GM23338 (cell line): ENCODE measurements around the gene APBA2. TPM values are rescaled to one million over a fixed set of nuclear protein-coding genes. Genes with fewer than 3 reads are reported as not detected.

ENCODE experiments used
- ATAC-seq: fragments of 200-7000 bp; cut with Tn5 transposase; 3 replicates; pipeline ENCODE4 v1.9.1; 2020
- DNase-seq: peaks from one replicate; pipeline ENCODE4 v3.0.0-alpha.2; 2015; ENCODE audit warnings: low spot score
- H2AFZ ChIP-seq: fragments of 200-600 bp; sonication (generic); 2 replicates; pipeline ENCODE4 v1.8.0; 2016; ENCODE audit warnings: antibody characterized with exemption, mild to moderate bottlenecking, moderate library complexity
- H3F3A ChIP-seq: fragments of 200-600 bp; sonication (generic); replicated peaks from 2 replicates; pipeline ENCODE4 v1.8.0; 2017; ENCODE audit warnings: antibody characterized with exemption, mixed run types, low read depth
- H3K27ac ChIP-seq: fragments of 200-600 bp; sonication (generic); 2 replicates; pipeline ENCODE4 v1.6.1; 2016; ENCODE audit warnings: low read depth
- H3K27me3 ChIP-seq: fragments of 200-600 bp; sonication (generic); 2 replicates; pipeline ENCODE4 v1.8.0; 2016; ENCODE audit warnings: mild to moderate bottlenecking, mixed run types, moderate library complexity; ENCODE audit not compliant: insufficient read depth
- H3K36me3 ChIP-seq: fragments of 200-600 bp; sonication (generic); 2 replicates; pipeline ENCODE4 v1.8.0; 2016; ENCODE audit warnings: mild to moderate bottlenecking; ENCODE audit not compliant: insufficient read depth
- H3K4me1 ChIP-seq: fragments of 200-600 bp; sonication (generic); 2 replicates; pipeline ENCODE4 v1.8.0; 2016; ENCODE audit warnings: mild to moderate bottlenecking, moderate library complexity; ENCODE audit not compliant: insufficient read depth
- H3K4me2 ChIP-seq: fragments of 200-600 bp; sonication (generic); 2 replicates; pipeline ENCODE4 v1.7.1; 2017; ENCODE audit warnings: mixed run types
- H3K4me3 ChIP-seq: fragments of 200-600 bp; sonication (generic); 2 replicates; pipeline ENCODE4 v1.6.1; 2016; ENCODE audit warnings: mixed run types
- H3K79me2 ChIP-seq: fragments of 200-600 bp; sonication (generic); replicated peaks from 2 replicates; pipeline ENCODE4 v1.8.0; 2017; ENCODE audit warnings: mild to moderate bottlenecking; ENCODE audit not compliant: insufficient read depth
- H3K9me2 ChIP-seq: fragments of 200-600 bp; sonication (generic); 2 replicates; pipeline ENCODE4 v1.8.0; 2017; ENCODE audit not compliant: insufficient read depth
- H4K20me1 ChIP-seq: fragments of 200-600 bp; sonication (generic); replicated peaks from 2 replicates; pipeline ENCODE4 v1.8.0; 2017; ENCODE audit warnings: mild to moderate bottlenecking; ENCODE audit not compliant: insufficient read depth
- H3K27ac Mint-ChIP-seq: 2 replicates; pipeline ENCODE4 v1.8.0; 2020; ENCODE audit warnings: inconsistent platforms, mild to moderate bottlenecking, moderate library complexity, mixed read lengths
- H3K27me3 Mint-ChIP-seq: 3 replicates; pipeline ENCODE4 v1.8.0; 2022; ENCODE audit warnings: low read depth, mild to moderate bottlenecking, moderate library complexity, mixed read lengths, inconsistent platforms; ENCODE audit not compliant: insufficient read depth, poor library complexity
- H3K36me3 Mint-ChIP-seq: 3 replicates; pipeline ENCODE4 v1.8.0; 2021; ENCODE audit warnings: low read depth, mild to moderate bottlenecking, inconsistent platforms, moderate library complexity, mixed read lengths
- H3K4me1 Mint-ChIP-seq: 3 replicates; pipeline ENCODE4 v1.8.0; 2020; ENCODE audit warnings: mild to moderate bottlenecking, inconsistent platforms, mixed read lengths
- H3K4me3 Mint-ChIP-seq: 3 replicates; pipeline ENCODE4 v1.8.0; 2021; ENCODE audit warnings: moderate library complexity, mild to moderate bottlenecking, inconsistent platforms, mixed read lengths
- H3K9me3 Mint-ChIP-seq: 3 replicates; pipeline ENCODE4 v1.8.0; 2020; ENCODE audit warnings: moderate library complexity, mild to moderate bottlenecking, inconsistent platforms, mixed read lengths
- CREB1 ChIP-seq: fragments of 250-450 bp; sonication (Bioruptor Pico); IDR thresholded peaks from 2 replicates; pipeline ENCODE4 v1.5.0; 2020; ENCODE audit warnings: low read depth, mild to moderate bottlenecking, moderate library complexity
- CTCF ChIP-seq, 2 experiments: fragments of 200-600 bp in 1 of 2; sonication (generic) in 1 of 2; conservative IDR thresholded peaks; 2 replicates each; pipeline versions ENCODE4 v1.5.1 to v1.6.1; 2016 to 2017; ENCODE audit warnings: antibody characterized with exemption in 2 of 2, low read depth in 2 of 2, mild to moderate bottlenecking in 2 of 2, moderate library complexity in 1 of 2
- EZH2 ChIP-seq: fragments of 200-600 bp; sonication (generic); IDR thresholded peaks from one replicate; pipeline ENCODE4 v1.8.0; 2017; ENCODE audit warnings: antibody characterized with exemption, mild to moderate bottlenecking, low read depth; ENCODE audit not compliant: unreplicated experiment
- JUNB ChIP-seq: IDR thresholded peaks from one replicate; pipeline ENCODE4 v1.6.1; 2016; ENCODE audit warnings: antibody characterized with exemption; ENCODE audit not compliant: unreplicated experiment
- ZNF331 ChIP-seq: fragments of 250-450 bp; sonication (Bioruptor Pico); IDR thresholded peaks from 2 replicates; pipeline ENCODE4 v1.5.0; 2020; ENCODE audit warnings: low read depth, mild to moderate bottlenecking, moderate library complexity
- polyA plus RNA-seq: library from polyadenylated mRNA; unstranded; fragments of >200 nt; fragmentation: Nextera tagmentation; extraction: Ambion mirVana; gene quantifications from 2 replicates; pipeline ENCODE4 v1.2.1, GENCODE V29; 2016
- total RNA-seq: library from RNA; depleted of rRNA; stranded (reverse); fragments of >200 nt; shearing (Covaris generic); gene quantifications from 2 replicates; pipeline ENCODE4 v1.2.3, GENCODE V29; 2014
- TF ChIP-seq, protein P1 (sequence below): fragments of 250-450 bp; sonication (Bioruptor Pico); IDR thresholded peaks from 2 replicates; pipeline ENCODE4 v1.5.0; 2020; ENCODE audit warnings: mild to moderate bottlenecking, moderate library complexity
- TF ChIP-seq, protein P2 (sequence below): IDR thresholded peaks from 2 replicates; pipeline ENCODE4 v1.6.1; 2016; ENCODE audit warnings: antibody characterized with exemption

The APBA2 gene
- total and polyA plus RNA-seq, 2 experiments from 2014 or later: 5.9 to 24.7 TPM

- Mint-ChIP-seq H3K27ac (no peak overlapping the region), H3K4me3 (no peak overlapping the region)
These were observed 65.1 kb downstream of the APBA2 start for GRCh38 chr15:28950916-28951315.

More at GRCh38 chr15:28950916-28951315, 65.1 kb downstream of the APBA2 start:
- peaks cover 7% of the 10 kb centered on the region; the same call in 1 of the 2 replicates for H3K4me1 ChIP-seq
- no peaks in the 10 kb centered on the region for H3K36me3 ChIP-seq
- H3K79me2 ChIP-seq: no peaks in the 10 kb centered on the region
- no peaks in the 10 kb centered on the region; the same call in 1 of the 2 replicates for H3K9me2 ChIP-seq
- no peak overlapping the region for H2AFZ ChIP-seq
- no peak overlapping the region for H3K4me3 ChIP-seq
- ATAC-seq (no peak), DNase-seq (no peak)
- no peaks in the 10 kb centered on the region for H3K27me3 ChIP-seq
- Mint-ChIP-seq H3K9me3 (peaks cover 4% of the 10 kb centered on the region), H3K4me1 (peaks cover 27% of the 10 kb centered on the region), H3K27me3 (peaks cover 5% of the 10 kb centered on the region), H3K36me3 (peaks cover 3% of the 10 kb centered on the region)
- no peaks in the 10 kb centered on the region for H4K20me1 ChIP-seq
- H3F3A ChIP-seq: no peaks in the 10 kb centered on the region
- no peak overlapping the region for H3K27ac ChIP-seq
- H3K4me2 ChIP-seq: no peak overlapping the region
- TF ChIP-seq CTCF (conservative IDR thresholded peaks at IDR 0.05; ENCODE audit: low read depth in 2 of 2): no peak
- TF ChIP-seq CREB1 (CRISPR knock-in tag): no peak
- no peak for TF ChIP-seq EZH2
- no peak for TF ChIP-seq ZNF331
- TF ChIP-seq, protein P1, sequence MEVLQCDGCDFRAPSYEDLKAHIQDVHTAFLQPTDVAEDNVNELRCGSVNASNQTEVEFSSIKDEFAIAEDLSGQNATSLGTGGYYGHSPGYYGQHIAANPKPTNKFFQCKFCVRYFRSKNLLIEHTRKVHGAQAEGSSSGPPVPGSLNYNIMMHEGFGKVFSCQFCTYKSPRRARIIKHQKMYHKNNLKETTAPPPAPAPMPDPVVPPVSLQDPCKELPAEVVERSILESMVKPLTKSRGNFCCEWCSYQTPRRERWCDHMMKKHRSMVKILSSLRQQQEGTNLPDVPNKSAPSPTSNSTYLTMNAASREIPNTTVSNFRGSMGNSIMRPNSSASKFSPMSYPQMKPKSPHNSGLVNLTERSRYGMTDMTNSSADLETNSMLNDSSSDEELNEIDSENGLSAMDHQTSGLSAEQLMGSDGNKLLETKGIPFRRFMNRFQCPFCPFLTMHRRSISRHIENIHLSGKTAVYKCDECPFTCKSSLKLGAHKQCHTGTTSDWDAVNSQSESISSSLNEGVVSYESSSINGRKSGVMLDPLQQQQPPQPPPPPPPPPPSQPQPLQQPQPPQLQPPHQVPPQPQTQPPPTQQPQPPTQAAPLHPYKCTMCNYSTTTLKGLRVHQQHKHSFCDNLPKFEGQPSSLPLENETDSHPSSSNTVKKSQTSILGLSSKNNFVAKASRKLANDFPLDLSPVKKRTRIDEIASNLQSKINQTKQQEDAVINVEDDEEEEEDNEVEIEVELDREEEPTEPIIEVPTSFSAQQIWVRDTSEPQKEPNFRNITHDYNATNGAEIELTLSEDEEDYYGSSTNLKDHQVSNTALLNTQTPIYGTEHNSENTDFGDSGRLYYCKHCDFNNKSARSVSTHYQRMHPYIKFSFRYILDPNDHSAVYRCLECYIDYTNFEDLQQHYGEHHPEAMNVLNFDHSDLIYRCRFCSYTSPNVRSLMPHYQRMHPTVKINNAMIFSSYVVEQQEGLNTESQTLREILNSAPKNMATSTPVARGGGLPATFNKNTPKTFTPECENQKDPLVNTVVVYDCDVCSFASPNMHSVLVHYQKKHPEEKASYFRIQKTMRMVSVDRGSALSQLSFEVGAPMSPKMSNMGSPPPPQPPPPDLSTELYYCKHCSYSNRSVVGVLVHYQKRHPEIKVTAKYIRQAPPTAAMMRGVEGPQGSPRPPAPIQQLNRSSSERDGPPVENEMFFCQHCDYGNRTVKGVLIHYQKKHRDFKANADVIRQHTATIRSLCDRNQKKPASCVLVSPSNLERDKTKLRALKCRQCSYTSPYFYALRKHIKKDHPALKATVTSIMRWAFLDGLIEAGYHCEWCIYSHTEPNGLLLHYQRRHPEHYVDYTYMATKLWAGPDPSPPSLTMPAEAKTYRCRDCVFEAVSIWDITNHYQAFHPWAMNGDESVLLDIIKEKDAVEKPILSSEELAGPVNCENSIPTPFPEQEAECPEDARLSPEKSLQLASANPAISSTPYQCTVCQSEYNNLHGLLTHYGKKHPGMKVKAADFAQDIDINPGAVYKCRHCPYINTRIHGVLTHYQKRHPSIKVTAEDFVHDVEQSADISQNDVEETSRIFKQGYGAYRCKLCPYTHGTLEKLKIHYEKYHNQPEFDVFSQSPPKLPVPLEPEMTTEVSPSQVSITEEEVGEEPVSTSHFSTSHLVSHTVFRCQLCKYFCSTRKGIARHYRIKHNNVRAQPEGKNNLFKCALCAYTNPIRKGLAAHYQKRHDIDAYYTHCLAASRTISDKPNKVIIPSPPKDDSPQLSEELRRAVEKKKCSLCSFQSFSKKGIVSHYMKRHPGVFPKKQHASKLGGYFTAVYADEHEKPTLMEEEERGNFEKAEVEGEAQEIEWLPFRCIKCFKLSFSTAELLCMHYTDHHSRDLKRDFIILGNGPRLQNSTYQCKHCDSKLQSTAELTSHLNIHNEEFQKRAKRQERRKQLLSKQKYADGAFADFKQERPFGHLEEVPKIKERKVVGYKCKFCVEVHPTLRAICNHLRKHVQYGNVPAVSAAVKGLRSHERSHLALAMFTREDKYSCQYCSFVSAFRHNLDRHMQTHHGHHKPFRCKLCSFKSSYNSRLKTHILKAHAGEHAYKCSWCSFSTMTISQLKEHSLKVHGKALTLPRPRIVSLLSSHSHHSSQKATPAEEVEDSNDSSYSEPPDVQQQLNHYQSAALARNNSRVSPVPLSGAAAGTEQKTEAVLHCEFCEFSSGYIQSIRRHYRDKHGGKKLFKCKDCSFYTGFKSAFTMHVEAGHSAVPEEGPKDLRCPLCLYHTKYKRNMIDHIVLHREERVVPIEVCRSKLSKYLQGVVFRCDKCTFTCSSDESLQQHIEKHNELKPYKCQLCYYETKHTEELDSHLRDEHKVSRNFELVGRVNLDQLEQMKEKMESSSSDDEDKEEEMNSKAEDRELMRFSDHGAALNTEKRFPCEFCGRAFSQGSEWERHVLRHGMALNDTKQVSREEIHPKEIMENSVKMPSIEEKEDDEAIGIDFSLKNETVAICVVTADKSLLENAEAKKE (CRISPR knock-in tag): no peak
- no peak for TF ChIP-seq JUNB
- TF ChIP-seq, protein P2, sequence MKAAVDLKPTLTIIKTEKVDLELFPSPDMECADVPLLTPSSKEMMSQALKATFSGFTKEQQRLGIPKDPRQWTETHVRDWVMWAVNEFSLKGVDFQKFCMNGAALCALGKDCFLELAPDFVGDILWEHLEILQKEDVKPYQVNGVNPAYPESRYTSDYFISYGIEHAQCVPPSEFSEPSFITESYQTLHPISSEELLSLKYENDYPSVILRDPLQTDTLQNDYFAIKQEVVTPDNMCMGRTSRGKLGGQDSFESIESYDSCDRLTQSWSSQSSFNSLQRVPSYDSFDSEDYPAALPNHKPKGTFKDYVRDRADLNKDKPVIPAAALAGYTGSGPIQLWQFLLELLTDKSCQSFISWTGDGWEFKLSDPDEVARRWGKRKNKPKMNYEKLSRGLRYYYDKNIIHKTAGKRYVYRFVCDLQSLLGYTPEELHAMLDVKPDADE: no peak
